HG03432 (cell line): Measurements from ENCODE around the gene ASTN1.

Source experiments
- ATAC-seq: cut with Tn5 transposase; IDR thresholded peaks from one replicate; pipeline ENCODE4 v1.9.1; 2021; ENCODE audit warnings: mild to moderate bottlenecking, moderate library complexity; ENCODE audit not compliant: unreplicated experiment

Gene ASTN1

DNA sequence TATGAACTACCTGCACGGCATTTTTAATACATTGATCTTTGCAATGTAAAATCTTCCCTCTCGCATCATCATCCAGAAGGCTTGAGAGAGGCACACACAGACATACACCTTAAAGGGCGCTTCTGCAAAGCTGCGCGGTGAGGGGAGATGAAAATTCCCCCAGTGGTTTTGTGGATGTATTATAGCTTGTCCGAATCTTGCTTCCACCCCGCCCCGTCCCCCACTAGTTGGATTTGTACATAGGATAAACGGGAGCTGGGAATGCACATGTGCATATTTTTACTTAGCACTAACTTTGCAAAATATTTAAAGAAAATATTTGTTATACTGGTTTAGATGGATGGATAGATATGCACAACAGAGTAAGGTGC, 542 bp upstream of the ASTN1 start:
- no peak for ATAC-seq

DNA sequence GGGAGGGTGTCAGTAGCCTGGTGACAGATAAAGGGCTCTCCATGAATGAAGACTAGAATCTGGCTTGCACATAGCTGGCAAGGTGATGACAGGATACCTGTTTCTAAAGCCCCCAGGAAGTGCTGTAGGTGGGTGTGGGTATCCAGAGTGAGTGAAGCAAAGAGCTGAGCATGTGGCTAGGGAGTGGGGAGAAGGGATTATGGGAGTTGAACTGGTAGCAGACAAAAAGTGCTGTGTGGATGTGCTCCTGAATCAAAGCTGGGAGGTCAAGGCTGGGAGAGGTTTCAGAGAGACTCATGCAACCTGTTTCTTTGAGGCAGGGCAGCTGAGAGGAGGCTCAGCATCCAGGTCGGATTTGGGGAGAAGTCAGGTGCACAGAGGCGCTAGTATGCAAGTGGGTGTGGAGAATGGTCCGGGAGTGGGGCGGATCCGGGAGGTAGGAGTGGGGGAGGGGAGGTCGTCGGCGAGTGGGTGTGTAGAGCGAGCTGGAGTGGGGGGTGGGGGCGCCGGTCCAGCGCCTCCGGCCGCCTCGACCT, 600 bp downstream of the ASTN1 start:
- ATAC-seq, result no peak

DNA sequence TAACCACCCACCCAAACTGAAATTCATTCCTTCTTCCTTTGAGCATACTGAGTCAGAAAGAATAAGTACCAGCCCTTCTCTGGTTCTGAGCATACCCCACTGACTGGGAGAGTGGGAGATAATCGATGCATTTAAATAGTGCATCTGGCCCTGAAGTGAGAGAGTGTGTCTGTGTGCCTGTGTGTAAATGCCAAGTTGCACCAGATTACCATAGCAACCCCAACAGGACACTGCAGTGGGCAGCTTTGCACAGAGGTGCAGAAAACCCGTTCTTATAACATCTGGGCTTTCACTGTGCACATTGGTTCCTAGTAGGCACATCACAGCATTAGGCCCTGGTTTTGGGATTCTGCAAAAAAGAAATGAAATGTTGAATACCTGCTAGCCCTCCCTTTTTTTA, 2.3 kb downstream of the ASTN1 start:
- ATAC-seq, result no peak

DNA sequence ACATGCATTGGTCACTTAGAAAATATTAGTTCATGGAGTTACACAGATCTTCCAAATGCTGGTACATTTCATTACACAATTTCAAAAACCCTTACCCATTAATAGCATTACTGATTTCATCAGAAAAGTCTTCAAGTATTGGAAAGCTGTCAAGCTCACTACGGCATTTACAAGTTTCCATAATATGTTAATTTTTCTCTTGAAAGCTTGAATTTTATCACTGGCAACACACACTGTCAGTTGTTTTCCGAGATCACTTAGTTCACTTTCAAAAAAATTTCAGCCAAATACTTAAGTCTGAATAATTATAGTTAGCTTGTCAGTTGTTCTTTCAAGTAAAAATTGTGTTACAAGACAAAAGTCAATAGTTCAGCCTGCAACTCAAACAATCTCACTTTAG, 18.0 kb downstream of the ASTN1 start:
- ATAC-seq, result no peak

DNA sequence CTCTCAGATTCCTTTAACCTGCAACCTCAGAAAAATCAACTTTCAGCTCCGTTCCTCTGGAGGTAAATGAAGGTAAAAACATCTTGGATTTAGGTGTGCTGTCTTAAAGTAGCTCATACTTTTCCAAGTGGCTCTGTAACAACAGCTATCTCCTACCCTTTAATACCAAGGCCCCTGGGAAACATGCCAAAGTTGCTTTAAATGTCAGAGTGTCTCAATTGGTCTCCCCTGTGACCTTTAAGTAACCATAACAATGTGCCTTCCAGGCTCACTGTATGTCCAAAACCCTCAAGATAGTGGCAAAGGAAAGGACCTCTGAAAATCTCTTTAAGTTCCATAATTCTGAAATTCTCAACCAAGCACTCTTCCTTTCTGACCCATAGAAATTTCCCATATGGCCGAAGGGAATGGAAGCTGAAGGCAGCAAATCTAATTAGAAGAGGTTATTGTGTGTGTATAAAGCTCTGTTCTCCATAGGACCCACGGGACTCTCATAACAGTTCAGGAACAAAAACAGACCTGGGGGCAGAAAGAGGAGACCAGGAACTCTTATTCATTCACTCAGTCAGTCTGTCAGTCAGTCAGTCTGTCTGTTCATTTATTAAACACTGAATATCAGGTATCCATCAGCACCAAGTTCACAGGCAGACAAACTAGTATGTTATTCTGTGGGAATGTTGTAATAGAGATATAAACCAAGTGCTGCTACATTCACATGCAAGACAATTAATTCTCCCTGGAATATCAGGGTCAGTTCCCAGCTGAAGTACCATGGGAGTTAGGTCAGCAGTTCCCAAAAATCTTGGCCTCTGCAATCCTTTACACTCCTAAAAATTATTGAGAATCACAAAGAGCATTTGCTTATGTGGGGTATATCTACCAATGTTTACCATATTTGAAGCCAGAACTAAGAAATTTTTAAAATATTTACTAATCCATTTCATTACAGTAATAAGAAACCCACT, 19.1 kb downstream of the ASTN1 start:
- no peak for ATAC-seq

DNA sequence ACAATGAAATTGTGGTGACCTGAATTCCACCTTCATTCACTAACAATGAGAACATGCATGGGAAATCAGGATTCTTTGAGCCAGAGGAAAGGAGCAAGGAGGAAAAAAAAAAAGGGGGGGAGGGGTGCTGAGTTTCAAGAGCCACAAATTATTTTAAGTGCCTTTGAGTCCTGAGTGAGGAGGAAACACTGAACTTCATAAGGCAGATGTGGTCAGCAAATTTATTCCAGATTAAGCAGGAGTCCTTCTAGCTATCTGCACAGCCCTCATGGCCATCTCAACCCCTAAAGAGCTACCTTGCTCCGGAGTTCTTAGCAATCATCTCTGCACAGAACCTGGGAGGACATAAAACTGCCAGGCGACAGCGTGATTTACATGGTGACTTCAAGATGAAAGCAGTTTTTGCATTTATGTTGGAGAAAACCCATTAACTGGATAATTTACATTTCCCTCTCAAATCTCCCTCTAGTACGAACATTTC, 21.7 kb downstream of the ASTN1 start:
- no peak for ATAC-seq

DNA sequence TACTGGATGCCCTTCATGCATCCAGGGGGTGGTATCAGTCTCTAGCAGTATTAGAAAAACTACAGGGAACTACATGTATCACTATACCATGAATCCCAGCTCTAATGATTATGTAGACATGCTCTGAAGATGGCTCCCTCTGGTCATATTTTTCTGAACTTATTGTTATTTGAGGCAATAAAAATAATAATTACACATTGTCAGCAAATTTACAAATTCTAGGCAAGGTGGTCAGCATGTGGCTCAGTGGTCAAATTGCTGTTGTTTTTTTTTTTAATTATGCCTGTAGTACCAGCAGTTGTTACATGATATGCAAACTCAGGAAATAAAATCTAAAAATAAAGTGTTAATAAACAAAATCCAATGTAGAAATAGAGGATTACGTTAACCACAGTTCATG, 22.5 kb downstream of the ASTN1 start:
- no peak for ATAC-seq

DNA sequence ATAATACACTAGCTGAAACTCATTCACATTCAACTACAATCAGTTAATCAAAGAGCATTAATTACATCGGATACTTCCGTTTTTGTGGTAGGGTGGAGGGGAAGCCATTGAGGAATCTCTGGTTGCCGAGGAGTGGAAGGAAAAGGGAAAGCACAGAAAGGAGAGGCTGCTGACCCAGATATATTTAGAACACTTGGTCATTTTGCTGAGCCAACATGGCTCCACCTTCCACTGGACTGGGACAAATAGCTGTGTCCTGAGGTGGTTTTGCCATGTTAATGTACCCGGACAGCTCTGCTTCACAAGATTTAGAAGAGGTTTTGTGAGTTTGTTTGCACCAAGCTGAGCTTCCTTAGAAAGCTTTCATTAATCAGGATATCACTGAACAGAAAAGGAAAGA, 26.2 kb downstream of the ASTN1 start:
- no peak for ATAC-seq

DNA sequence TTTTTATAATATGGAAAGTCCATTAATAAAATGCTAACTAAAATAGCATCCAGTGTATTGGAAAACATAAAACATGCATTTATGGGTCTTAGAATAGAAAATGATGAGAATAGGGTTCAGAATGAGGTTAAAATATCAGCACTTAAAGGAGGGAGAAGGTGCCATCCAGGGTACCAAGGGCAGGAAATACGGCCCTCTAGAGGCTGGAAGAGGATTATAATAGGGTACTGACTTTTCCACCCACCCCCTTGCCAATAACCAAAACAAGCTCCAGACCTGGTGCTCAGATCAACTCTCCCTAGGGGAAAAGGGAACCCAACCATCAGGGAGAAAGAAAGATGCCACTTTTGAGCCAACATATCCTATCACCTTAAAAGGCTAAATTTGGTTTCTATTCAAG, 26.7 kb downstream of the ASTN1 start:
- no peak for ATAC-seq

DNA sequence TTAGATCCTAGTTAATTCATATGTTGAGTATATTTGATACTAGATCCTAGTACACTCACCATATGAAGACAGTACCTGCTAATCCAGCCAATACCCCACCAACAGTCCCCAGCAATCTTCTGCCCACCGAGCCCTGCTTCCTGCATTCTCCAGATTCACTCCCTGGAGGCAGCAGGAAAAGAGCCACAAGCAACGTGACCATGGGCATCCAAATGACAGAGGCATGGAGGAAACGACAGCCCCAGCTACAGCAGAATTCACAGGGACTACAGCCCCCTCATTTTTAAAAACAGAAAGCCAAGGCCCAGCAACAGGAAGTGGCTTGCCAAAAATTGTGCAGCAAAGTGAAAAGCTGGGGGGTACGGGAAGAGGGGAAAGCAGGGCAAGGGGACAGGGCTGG, 29.3 kb downstream of the ASTN1 start:
- no peak for ATAC-seq

DNA sequence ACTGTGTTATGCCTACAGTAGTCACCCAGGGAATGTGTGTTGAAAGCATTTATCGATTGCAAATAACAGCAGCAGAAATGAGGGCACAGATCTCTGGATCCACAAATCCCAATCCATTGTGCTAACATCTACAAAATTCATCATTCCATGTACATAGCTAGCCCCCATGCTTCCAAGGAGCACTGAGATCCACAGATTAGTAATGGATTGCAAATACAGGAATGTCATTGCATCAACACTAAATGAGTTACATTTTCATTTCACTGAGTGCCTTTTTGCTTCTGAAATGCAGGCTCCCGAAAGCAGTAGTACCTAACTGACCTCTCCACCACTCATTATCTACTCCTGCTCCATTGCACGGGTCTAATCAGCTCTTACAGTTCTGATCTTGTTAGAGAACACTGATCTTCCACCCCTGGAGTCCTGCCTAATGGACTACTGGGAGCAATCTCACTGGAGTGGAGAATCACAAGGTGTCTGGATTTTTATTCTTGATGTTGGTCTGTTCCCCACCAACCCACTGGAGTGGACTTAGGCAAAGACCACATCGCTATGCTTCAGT, 30.5 kb downstream of the ASTN1 start:
- ATAC-seq, result no peak

DNA sequence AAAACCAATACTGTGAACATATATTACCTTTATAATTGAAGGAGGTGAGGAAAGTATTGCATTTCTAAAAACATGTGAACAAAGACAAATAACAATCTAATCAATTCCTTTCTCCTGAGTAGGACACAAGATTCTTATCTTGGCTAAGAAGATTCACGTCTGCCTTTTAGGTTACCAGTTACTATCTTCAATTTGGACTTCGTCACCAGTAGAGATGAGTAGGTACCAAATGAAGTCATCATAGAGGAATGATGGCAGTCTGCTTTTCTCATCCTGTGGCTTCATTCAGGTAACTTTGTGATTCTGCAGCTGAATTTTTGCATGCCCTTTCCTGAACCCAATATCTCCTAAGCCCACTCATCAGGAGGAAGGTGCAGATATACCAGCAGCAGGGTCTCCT, 32.4 kb downstream of the ASTN1 start:
- ATAC-seq, result no peak

DNA sequence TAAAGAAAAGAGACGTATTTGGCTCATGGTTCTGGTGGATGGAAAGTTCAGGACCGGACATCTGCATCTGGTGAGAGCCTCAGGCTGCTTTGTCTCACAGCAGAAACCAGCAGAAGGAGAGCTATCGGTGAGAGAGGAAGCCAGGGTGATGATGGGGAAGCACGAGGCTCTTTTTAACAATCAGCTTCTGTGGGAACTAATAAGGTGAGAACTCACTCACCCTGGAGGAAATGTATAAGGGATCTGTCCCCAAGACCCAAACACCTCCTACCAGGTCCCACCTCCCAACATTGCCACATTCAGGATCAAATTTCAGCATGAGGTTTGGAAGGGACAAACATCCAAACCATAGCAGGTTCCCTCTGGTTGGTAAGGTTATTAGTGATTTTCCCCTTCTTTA, 32.8 kb downstream of the ASTN1 start:
- no peak for ATAC-seq

DNA sequence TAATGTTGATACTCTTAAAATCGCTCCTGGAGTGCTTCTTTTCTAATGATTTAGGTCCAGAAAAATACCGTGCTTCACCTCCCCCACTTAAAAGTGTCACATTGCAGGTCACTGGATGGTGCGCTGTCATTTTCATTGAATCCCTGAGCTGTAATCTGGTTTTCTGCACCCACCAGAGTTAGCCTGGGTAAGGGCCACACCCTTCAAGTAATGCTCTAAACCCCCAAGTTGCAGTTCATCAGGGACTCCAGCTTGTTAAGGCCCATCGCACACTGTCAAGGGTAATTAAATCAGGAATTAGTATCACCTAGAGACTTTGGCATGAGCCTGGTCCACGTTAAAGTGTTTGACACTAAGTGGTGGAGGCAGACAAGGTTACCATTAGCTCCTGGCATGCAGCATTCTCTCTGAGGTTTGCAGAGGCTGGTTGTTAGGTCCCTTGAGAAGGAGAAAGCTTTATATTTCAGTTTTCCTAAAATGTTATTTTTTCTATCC, 34.0 kb downstream of the ASTN1 start:
- no peak for ATAC-seq

DNA sequence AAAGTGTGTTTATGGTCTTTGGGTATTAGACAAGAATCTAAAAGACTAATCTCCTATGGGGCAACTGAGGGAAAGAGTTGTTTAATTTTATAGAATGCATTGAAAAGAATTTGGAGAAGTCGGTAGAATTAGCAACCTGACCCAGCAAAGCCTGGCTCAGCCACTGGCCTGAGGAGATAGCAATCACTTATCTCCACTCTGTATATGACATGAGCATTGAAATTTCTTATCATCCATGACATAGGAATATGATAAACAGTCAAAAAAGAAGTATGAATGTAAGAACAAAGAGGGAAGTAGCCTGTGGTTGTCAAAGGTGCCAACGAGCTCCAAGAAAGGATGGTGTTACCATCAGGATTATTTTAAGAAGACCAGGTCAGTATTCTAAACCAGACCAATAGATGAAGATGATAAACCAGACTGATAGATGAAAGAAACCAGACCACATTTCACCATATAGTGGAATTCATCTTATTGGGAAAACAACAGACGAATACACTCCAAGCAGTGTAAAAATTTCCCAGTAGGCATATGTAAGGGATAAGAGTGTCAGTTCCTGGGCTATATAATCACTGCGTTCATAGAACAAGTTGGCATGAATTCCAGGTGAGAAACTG, 35.7 kb downstream of the ASTN1 start:
- ATAC-seq, result no peak

DNA sequence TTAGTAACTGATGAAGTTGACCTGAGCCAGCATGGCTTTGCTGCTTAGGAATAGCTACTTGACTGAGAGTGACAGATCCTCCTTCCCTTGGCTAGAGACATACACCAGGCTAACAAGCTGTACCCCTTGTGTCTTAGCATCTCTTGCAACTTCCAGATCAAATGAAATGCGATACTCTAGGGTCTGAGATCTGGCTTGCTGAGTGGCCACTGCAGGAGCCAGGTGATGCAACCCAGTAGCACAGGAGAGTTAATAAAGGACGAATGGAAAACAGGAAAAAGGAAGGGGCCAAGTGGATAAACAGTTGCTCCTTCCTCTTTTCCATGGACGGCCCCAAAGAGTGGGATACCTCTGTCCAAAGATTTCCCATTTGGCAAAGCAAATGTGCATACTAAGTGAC, 38.2 kb downstream of the ASTN1 start:
- no peak for ATAC-seq

DNA sequence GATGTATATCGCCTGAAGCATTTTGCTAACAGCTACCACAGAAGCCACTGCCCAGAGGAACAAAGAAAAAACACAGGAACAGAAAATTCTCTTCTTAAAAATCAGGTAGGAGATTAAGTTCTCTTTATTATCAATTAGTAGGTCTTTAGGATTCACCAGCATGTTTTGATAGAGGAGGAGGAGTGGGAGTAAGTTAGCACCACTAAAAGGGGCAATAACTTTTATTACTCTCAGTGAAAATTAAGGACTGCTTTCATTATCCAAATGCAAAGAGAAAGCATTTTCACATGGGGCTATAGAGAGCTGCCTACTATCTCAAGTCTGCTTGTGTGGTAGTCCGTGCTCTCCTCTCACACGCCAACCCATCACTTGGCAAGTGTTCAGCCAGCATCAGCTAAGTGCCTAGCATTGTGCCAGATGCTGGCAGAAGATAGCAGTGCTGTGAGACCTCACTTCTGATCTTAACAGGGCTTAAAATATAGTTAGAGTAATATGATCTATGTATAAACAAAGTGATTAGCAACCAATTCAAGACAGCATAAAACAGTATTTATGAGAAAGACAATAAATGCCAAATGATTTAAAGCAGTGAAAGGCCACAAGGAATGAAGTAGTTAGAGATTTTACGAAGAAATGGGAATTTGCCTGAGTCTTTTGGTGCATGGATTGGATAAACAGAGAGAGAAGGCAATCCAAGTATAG, 39.8 kb downstream of the ASTN1 start:
- ATAC-seq, result no peak

DNA sequence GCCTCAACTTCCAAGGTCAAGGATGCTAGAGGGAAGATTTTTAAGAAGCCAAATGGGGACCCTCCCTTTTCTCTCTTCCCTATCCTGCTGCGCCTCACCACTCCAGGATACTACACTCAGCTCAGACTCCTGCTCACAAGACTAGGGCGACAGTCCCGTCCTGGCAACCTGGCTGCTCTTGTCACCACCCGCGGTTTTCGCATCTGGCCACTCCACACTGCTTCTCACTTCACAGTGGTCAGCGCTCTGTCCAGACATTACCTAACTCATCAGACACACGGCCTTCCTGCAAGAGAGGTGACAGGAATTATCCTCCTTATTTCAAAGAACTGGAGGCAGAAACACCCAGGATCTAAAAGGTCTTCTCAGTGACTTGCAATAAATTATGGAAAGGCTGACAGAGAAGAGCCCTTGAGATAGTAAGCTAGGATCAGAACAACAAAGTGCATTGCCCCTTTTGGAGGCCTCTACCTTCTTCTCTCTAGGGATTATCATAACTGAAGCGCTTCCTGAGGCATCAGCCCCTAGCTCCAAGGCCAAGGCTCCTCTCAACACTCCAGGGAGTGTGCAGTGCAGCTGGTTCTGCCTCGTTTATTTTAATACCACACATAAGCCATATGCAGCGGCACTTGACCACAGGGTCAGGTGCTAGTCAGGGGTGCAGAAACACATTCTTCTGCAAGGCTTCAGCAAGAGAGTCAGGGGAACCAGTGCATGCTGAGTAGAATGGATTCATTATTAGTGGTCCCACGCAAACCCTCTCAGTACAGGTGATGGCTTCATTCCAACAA, 41.9 kb downstream of the ASTN1 start:
- no peak for ATAC-seq

DNA sequence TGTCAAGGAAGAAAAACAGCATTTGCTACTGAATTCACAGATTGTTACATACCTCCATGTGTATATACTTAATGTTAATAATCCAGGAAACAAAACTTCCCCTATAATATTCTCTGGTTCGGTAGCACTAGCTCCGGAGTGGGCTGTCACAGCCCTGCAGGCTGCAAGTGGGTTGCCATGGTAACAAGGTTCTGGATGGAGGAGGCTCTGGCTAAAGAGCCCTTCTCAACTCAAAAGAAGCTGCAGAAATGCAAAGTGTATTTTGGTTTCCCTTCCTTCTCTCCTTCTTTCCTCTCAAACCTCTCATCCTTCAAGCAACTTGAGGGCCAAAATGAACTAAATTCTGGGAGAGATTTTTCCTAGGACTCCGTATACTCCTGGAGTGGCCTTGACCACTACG, 45.2 kb downstream of the ASTN1 start:
- no peak for ATAC-seq

DNA sequence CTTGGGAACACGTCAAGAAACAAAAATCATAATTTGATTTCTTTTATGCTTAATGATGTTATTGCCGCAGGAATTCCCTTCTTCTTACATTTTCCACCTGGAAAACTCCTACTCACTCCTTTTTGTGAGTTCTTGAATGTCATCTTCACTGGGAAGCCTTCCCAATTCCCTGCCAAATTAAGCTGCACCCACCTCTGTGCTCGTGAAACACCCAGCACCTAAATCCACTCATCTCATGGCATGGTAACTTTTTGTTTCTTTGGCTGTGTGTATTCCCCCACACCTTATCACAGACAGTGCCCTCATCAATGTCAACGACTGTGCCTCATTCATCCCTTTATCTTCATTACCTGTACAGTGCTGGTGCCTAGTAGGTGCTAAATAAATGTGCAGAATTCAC, 45.6 kb downstream of the ASTN1 start:
- ATAC-seq, result no peak
